ENCODE data around the gene GABRP. TPM values are rescaled to one million over a fixed set of nuclear protein-coding genes. Genes with fewer than 3 reads are reported as not detected.

The GABRP gene
- polyA plus RNA-seq, 2 of the 4 experiments (the other 2 are of a cell fraction), result not detected

DNA sequence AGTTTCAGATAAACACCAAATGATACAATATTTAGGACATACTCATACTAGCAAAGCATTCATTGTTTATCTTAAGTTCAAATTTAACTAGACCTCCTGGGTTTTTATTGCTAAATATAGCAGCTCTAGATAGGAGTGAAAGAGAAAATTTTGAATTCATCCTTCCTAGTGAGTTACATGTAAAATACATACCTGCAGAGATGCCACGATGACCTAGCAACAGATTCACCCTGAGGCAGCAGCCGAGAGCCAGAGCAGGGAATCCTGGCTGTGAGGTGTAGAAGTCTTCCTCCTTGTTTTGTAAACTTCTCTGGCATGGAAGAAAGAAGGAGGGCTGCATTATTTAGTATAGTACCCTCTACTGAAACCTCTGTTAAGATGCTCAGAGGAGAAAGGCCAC lies 25.9 kb upstream of the GABRP start (continued):
- TF ChIP-seq HOXB13 (CRISPR knock-in tag; IDR thresholded peaks at IDR 0.05; ENCODE audit: low read depth) (no peak), FOSL2 (IDR thresholded peaks at IDR 0.05) (no peak), FOSL2 (CRISPR knock-in tag; IDR thresholded peaks at IDR 0.05) (no peak)

- H3K27ac ChIP-seq, result no peak overlapping the region
- TF ChIP-seq, protein P1, sequence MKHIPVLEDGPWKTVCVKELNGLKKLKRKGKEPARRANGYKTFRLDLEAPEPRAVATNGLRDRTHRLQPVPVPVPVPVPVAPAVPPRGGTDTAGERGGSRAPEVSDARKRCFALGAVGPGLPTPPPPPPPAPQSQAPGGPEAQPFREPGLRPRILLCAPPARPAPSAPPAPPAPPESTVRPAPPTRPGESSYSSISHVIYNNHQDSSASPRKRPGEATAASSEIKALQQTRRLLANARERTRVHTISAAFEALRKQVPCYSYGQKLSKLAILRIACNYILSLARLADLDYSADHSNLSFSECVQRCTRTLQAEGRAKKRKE (CRISPR knock-in tag; IDR thresholded peaks at IDR 0.05; ENCODE audit: low read depth), result no peak
- H3K4me1 ChIP-seq, result peaks cover 22% of the 10 kb centered on the region
- H3K9me3 ChIP-seq, result no peaks in the 10 kb centered on the region
- H3K4me2 ChIP-seq, result no peak overlapping the region
- H3K4me3 ChIP-seq, result no peak overlapping the region
- CTCF ChIA-PET, result no interaction called here
- 64% methylated on average over 3 of the region's 3 CpGs for WGBS (ENCODE audit: missing lambda C conversion rate)
- no peak for FAIRE-seq
- no peak for ATAC-seq
- DNase-seq (ENCODE audit: low read depth in 1 of 2, low spot score in 1 of 2), result no peak
- POLR2A ChIA-PET, result no interaction called here
Observed at GRCh38 chr5:170758481-170758880, 25.0 kb upstream of the GABRP start.

GRCh38 chr5:170760113-170760512 lies 23.4 kb upstream of the GABRP start:
- WGBS (ENCODE audit: missing lambda C conversion rate), result 75% methylated on average over 9 of the region's 9 CpGs

DNA sequence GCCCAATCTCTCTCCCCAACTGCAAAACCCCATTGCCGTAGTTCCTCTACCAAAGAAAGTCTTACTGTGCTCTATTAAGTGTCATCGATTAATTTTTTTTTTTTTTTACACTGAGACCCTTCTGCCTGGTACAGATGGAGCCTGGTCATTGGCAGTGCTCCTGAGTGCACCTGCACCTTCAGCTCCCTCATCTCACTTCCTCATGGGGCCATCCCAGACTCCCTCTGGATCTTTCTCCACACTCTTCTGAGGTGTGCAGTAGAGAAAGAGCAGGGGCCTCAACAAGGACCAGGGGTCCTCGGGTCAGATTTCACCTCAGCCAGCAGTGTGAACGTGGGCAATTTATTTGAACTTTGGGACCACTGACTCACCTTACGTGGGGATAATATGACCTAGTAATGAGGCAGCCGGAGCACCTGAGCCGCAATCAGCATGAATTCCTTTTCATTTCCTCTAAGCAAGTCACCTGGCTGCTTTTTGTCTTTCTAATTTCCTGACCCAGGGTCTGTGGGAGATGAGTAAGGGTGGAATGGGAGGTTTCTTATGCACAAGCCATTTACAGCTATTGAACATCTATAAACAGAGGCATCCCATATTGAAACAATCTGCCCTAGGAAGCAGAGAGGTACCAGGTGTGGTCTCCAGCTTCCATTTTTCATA lies 22.3 kb upstream of the GABRP start:
- H3K27ac ChIP-seq, result no peak overlapping the region
- FAIRE-seq (no peak), ATAC-seq (no peak), DNase-seq (ENCODE audit: low read depth in 1 of 2, low spot score in 1 of 2) (no peak)
- POLR2A ChIA-PET, result no interaction called here
- peaks cover 20% of the 10 kb centered on the region for H3K4me1 ChIP-seq
- H3K4me3 ChIP-seq, result no peak overlapping the region
- H3K4me2 ChIP-seq, result no peak overlapping the region
- no peaks in the 10 kb centered on the region for H3K9me3 ChIP-seq
- TF ChIP-seq ZSCAN20 (CRISPR knock-in tag; IDR thresholded peaks at IDR 0.05) (no peak), CBX8 (IDR thresholded peaks at IDR 0.05) (no peak), HOXA7 (CRISPR knock-in tag; IDR thresholded peaks at IDR 0.05) (no peak), ESRRA (IDR thresholded peaks at IDR 0.05; ENCODE audit: borderline replicate concordance, low read length) (no peak)
- CTCF ChIA-PET, result interaction anchor here (1.2 kb wide), 1 partner anchor 15 kb away, joined by 4 read pairs; no protein-coding TSS in a partner anchor
- WGBS (ENCODE audit: missing lambda C conversion rate), result 67% methylated on average over 7 of the region's 7 CpGs

More at GRCh38 chr5:170760113-170760512, 23.4 kb upstream of the GABRP start:
- no peak overlapping the region for H3K4me3 ChIP-seq
- POLR2A ChIA-PET, result no interaction called here
- H3K4me1 ChIP-seq, result peaks cover 22% of the 10 kb centered on the region
- TF ChIP-seq ZNF302 (CRISPR knock-in tag; IDR thresholded peaks at IDR 0.05) (no peak), HOXA7 (CRISPR knock-in tag; IDR thresholded peaks at IDR 0.05) (no peak), ZSCAN20 (CRISPR knock-in tag; IDR thresholded peaks at IDR 0.05) (no peak), CBX8 (IDR thresholded peaks at IDR 0.05) (no peak), JUNB (IDR thresholded peaks at IDR 0.05) (no peak), MAFK (IDR thresholded peaks at IDR 0.05; ENCODE audit: partially characterized antibody) (no peak), HDAC2 (IDR thresholded peaks at IDR 0.05) (no peak), ZC3H11A (IDR thresholded peaks at IDR 0.05) (no peak), SMC3 (IDR thresholded peaks at IDR 0.05) (no peak), KDM5A (IDR thresholded peaks at IDR 0.05) (no peak), PBX3 (IDR thresholded peaks at IDR 0.05) (no peak), GATA3 (IDR thresholded peaks at IDR 0.05; ENCODE audit: borderline replicate concordance) (no peak), ELK1 (IDR thresholded peaks at IDR 0.05; ENCODE audit: low read depth, low read length) (no peak)
- TF ChIP-seq, protein P2, sequence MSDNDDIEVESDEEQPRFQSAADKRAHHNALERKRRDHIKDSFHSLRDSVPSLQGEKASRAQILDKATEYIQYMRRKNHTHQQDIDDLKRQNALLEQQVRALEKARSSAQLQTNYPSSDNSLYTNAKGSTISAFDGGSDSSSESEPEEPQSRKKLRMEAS (IDR thresholded peaks at IDR 0.05), result no peak
- TF ChIP-seq, protein P3, sequence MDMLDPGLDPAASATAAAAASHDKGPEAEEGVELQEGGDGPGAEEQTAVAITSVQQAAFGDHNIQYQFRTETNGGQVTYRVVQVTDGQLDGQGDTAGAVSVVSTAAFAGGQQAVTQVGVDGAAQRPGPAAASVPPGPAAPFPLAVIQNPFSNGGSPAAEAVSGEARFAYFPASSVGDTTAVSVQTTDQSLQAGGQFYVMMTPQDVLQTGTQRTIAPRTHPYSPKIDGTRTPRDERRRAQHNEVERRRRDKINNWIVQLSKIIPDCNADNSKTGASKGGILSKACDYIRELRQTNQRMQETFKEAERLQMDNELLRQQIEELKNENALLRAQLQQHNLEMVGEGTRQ (IDR thresholded peaks at IDR 0.05), result no peak
- no peak for DNase-seq (ENCODE audit: low read depth in 1 of 2, low spot score in 1 of 2)
- CTCF ChIA-PET, result interaction anchor here (1.0 to 1.2 kb wide), 2 partner anchors 14 to 16 kb away, joined by 3 to 4 read pairs; no protein-coding TSS in a partner anchor
- no peak for FAIRE-seq
- H3K9me3 ChIP-seq, result no peaks in the 10 kb centered on the region
- no peak overlapping the region for H3K4me2 ChIP-seq
- H3K27ac ChIP-seq, result no peak overlapping the region
- ATAC-seq, result no peak
